Stimulated activated CD8-positive, alpha-beta memory T cell treated with anti-CD3 and anti-CD28 coated beads, Interleukin-4, amount 100 ng/mL, for 48 hours (primary cell): Measurements from ENCODE around the gene HDDC2.

Source experiments
- DNase-seq: peaks from one replicate; pipeline ENCODE4 v3.0.0-alpha.2; 2020

The HDDC2 gene

GRCh38 chr6:125269328-125269985, 32.3 kb downstream of the HDDC2 start:
- DNase-seq = no peak

GRCh38 chr6:125268765-125269164, 33.0 kb downstream of the HDDC2 start:
- no peak for DNase-seq

GRCh38 chr6:125267806-125268523, 33.8 kb downstream of the HDDC2 start:
- DNase-seq = no peak

GRCh38 chr6:125264476-125264875, 37.3 kb downstream of the HDDC2 start:
- no peak for DNase-seq

GRCh38 chr6:125262016-125263013, 39.5 kb downstream of the HDDC2 start:
- no peak for DNase-seq

GRCh38 chr6:125259354-125259736, 42.4 kb downstream of the HDDC2 start:
- DNase-seq = no peak

GRCh38 chr6:125258651-125259353, 43.0 kb downstream of the HDDC2 start:
- DNase-seq = no peak

- DNase-seq = no peak
These were observed 44.4 kb downstream of the HDDC2 start for GRCh38 chr6:125257351-125257750.

GRCh38 chr6:125255201-125255600, 46.6 kb downstream of the HDDC2 start:
- no peak for DNase-seq

GRCh38 chr6:125254321-125254720, 47.4 kb downstream of the HDDC2 start:
- DNase-seq = no peak

- no peak for DNase-seq
These were observed 47.9 kb downstream of the HDDC2 start for GRCh38 chr6:125253881-125254280.

- DNase-seq = no peak
These were observed 48.9 kb downstream of the HDDC2 start for GRCh38 chr6:125252891-125253290.

GRCh38 chr6:125251516-125252220, 50.1 kb downstream of the HDDC2 start:
- DNase-seq = no peak

- no peak for DNase-seq
These were observed 51.3 kb downstream of the HDDC2 start for GRCh38 chr6:125250511-125250910.

- no peak for DNase-seq
These were observed 53.6 kb downstream of the HDDC2 start for GRCh38 chr6:125248136-125248535.

GRCh38 chr6:125246566-125246965, 55.2 kb downstream of the HDDC2 start:
- no peak for DNase-seq

- no peak for DNase-seq
These were observed 56.1 kb downstream of the HDDC2 start for GRCh38 chr6:125245523-125246264.

- DNase-seq = no peak
These were observed 56.7 kb downstream of the HDDC2 start for GRCh38 chr6:125245109-125245508.

- DNase-seq = no peak
These were observed 64.0 kb downstream of the HDDC2 start for GRCh38 chr6:125237764-125238163.

- DNase-seq = no peak
These were observed 65.0 kb downstream of the HDDC2 start for GRCh38 chr6:125236536-125237327.

GRCh38 chr6:125233202-125233601, 68.6 kb downstream of the HDDC2 start:
- DNase-seq = no peak
